Smooth muscle cell (in vitro differentiated cells): ENCODE data around the gene CRMP1. TPM values are rescaled to one million over a fixed set of nuclear protein-coding genes. Genes with fewer than 3 reads are reported as not detected.

Experiments used
- DNase-seq: peaks from one replicate; lab custom pipeline; 2025; ENCODE audit not compliant: unreplicated experiment; lab: John Stamatoyannopoulos, UW
- H2AFZ ChIP-seq: fragments of 200-600 bp; sonication (generic); 2 replicates; pipeline ENCODE4 v1.6.0; 2016; ENCODE audit warnings: antibody characterized with exemption, low read depth, mild to moderate bottlenecking
- H3F3A ChIP-seq: fragments of 200-600 bp; sonication (generic); 2 replicates; pipeline ENCODE4 v1.6.0; 2017; ENCODE audit warnings: antibody characterized with exemption, low read depth
- H3K27ac ChIP-seq: fragments of 200-600 bp; sonication (generic); 2 replicates; pipeline ENCODE4 v1.5.1; 2016; ENCODE audit warnings: low read depth, mild to moderate bottlenecking
- H3K27me3 ChIP-seq: fragments of 200-600 bp; sonication (generic); 2 replicates; pipeline ENCODE4 v1.6.1; 2016; ENCODE audit warnings: low read depth, mild to moderate bottlenecking
- H3K36me3 ChIP-seq: fragments of 200-600 bp; sonication (generic); 2 replicates; pipeline ENCODE4 v1.5.1; 2016; ENCODE audit warnings: low read depth
- H3K4me1 ChIP-seq: fragments of 200-600 bp; sonication (generic); 2 replicates; pipeline ENCODE4 v1.5.1; 2016; ENCODE audit warnings: low read depth
- H3K4me2 ChIP-seq: fragments of 200-600 bp; sonication (generic); 2 replicates; pipeline ENCODE4 v1.6.0; 2016; ENCODE audit warnings: mild to moderate bottlenecking
- H3K4me3 ChIP-seq: fragments of 200-600 bp; sonication (generic); 2 replicates; pipeline ENCODE4 v1.5.1; 2016; ENCODE audit warnings: mild to moderate bottlenecking
- H3K79me2 ChIP-seq: fragments of 200-600 bp; sonication (generic); 2 replicates; pipeline ENCODE4 v1.6.0; 2016; ENCODE audit warnings: low read depth, mild to moderate bottlenecking
- H3K9ac ChIP-seq: fragments of 200-600 bp; sonication (generic); 2 replicates; pipeline ENCODE4 v1.6.0; 2016; ENCODE audit warnings: low read depth
- H3K9me3 ChIP-seq: fragments of 200-600 bp; sonication (generic); replicated peaks from 2 replicates; pipeline ENCODE4 v1.5.1; 2016; ENCODE audit warnings: low read depth
- H4K20me1 ChIP-seq: fragments of 200-600 bp; sonication (generic); 2 replicates; pipeline ENCODE4 v1.6.0; 2016; ENCODE audit warnings: low read depth
- WGBS: methylation state at CpG from one replicate; pipeline ENCODE4 v1.1.7; 2016; ENCODE audit warnings: low lambda C conversion rate; 5-methylcytosine and 5-hydroxymethylcytosine counted together
- microRNA counts: library from miRNA; unstranded; fragments of <30 nt; microRNA quantifications from one replicate; lab custom pipeline; 2016
- microRNA-seq: library from miRNA; unstranded; fragments of <30 nt; microRNA quantifications from one replicate; pipeline ENCODE4, GENCODE V29; 2016; ENCODE audit warnings: borderline number of aligned reads
- polyA plus RNA-seq: library from polyadenylated mRNA; unstranded; fragments of >200 nt; fragmentation: Nextera tagmentation; extraction: Ambion mirVana; gene quantifications from 2 replicates; pipeline ENCODE4 v1.2.1, GENCODE V29; 2016
- small RNA-seq: library from RNA; depleted of rRNA; stranded (forward); fragments of <200 nt; gene quantifications from one replicate; pipeline ENCODE3, GENCODE V24; 2014
- total RNA-seq: library from RNA; depleted of rRNA; stranded (reverse); fragments of >200 nt; gene quantifications from 2 replicates; pipeline ENCODE4 v1.2.3, GENCODE V29; 2014
- TF ChIP-seq, protein P1 (sequence below): fragments of 200-600 bp; sonication (generic); IDR thresholded peaks from 2 replicates; pipeline ENCODE4 v1.5.1; 2017; ENCODE audit warnings: borderline replicate concordance, mild to moderate bottlenecking, antibody characterized with exemption; ENCODE audit not compliant: insufficient read depth, poor library complexity, severe bottlenecking

The CRMP1 gene
- total and polyA plus RNA-seq, 2 experiments from 2014 or later: 12.5 to 18.6 TPM

DNA sequence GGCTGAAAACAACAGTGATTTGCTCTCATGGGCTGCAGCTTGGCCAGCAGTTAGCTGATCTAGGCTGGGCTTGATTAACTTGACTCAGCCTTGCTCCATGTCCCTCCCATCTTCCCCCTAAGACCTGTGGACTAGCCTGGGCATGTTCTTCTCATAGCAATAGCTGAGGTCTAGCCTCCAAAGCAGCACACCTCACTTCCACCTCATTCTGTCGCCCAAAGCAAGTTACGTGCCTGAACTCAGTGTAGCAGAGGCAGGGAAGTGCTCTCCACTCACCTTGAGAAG lies 119.7 kb downstream of the CRMP1 start:
- H3K36me3 ChIP-seq: peaks cover 20% of the 10 kb centered on the region
- H3K9me3 ChIP-seq: peaks cover 17% of the 10 kb centered on the region
- no peaks in the 10 kb centered on the region for H3K4me1 ChIP-seq
- no peak for DNase-seq
- peak overlapping the region; percentile 75 for H3K27ac ChIP-seq
- TF ChIP-seq, protein P1, sequence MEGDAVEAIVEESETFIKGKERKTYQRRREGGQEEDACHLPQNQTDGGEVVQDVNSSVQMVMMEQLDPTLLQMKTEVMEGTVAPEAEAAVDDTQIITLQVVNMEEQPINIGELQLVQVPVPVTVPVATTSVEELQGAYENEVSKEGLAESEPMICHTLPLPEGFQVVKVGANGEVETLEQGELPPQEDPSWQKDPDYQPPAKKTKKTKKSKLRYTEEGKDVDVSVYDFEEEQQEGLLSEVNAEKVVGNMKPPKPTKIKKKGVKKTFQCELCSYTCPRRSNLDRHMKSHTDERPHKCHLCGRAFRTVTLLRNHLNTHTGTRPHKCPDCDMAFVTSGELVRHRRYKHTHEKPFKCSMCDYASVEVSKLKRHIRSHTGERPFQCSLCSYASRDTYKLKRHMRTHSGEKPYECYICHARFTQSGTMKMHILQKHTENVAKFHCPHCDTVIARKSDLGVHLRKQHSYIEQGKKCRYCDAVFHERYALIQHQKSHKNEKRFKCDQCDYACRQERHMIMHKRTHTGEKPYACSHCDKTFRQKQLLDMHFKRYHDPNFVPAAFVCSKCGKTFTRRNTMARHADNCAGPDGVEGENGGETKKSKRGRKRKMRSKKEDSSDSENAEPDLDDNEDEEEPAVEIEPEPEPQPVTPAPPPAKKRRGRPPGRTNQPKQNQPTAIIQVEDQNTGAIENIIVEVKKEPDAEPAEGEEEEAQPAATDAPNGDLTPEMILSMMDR: no peak
- 93% methylated on average over 2 of the region's 2 CpGs for WGBS
- no peak overlapping the region for H3K4me3 ChIP-seq
- H3K79me2 ChIP-seq: peaks cover 6% of the 10 kb centered on the region
- no peak overlapping the region for H3K4me2 ChIP-seq
- no peak overlapping the region for H3K9ac ChIP-seq
- no peaks in the 10 kb centered on the region for H3K27me3 ChIP-seq
- H4K20me1 ChIP-seq: no peaks in the 10 kb centered on the region
- H3F3A ChIP-seq: no peaks in the 10 kb centered on the region
- H2AFZ ChIP-seq: no peak overlapping the region

DNA sequence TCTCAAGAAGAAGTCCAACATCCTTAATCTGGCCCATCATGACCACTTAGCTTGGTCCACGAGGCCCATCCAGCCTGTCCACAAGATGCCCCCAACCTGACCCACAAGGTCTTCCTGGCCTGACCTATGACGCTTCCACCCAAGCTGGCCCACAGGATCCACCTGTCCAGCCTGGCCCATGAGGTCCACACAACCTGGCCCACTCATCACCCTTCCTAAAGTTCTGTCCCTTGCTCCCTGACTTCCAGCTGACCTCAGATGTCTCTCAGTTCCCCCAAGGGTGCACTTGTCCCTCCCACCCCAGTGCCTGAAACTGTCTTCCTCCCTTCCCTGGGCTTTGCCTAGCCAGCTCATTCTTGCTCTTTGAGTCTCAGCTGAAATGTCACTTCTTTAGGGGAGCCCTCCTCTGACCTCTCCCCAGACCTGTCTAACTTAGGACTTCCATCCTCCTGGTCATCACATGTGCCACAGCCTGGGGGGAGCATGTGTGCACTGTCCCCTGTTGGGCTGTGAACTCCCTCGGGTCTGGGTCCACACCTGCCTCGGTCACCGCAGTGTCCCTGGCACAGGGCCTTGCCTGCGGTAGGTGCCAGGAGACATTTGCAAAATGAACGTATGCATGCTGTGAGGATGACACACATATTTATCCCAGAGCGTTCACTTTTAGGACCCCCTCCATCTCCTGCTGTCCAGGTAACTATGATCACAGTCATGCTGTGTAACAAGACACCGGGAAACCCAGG lies 120.2 kb downstream of the CRMP1 start:
- peaks cover 6% of the 10 kb centered on the region for H3K79me2 ChIP-seq
- H3F3A ChIP-seq: no peaks in the 10 kb centered on the region
- no peaks in the 10 kb centered on the region for H3K4me1 ChIP-seq
- 86% methylated on average over 9 of the region's 9 CpGs for WGBS
- no peaks in the 10 kb centered on the region for H3K27me3 ChIP-seq
- TF ChIP-seq, protein P1: no peak
- H3K27ac ChIP-seq: peak overlapping the region; percentile 75
- no peak overlapping the region for H3K4me3 ChIP-seq
- no peaks in the 10 kb centered on the region for H4K20me1 ChIP-seq
- H3K36me3 ChIP-seq: peaks cover 20% of the 10 kb centered on the region
- no peak overlapping the region for H3K4me2 ChIP-seq
- H2AFZ ChIP-seq: no peak overlapping the region
- H3K9ac ChIP-seq: no peak overlapping the region
- DNase-seq: no peak
- peaks cover 17% of the 10 kb centered on the region for H3K9me3 ChIP-seq

MicroRNAs encoded within 50 kb of the gene (microRNA counts, 767-probe panel; counts per million panel counts)
- microRNA hsa-miR-378d (lab: Ali Mortazavi, UCI): 183 counts per million

Small RNAs within 50 kb of the gene (microRNA-seq; reads per million reads assigned to microRNA genes)
- gene MIR378D1: not detected

Small RNAs within 50 kb of the gene (small RNA-seq; reads per million reads assigned to genes)
- gene MIR378D1: not detected

Other genes starting within 250 kb of the CRMP1 start
- 7.9 and 8.5 TPM in 2 replicates for gene EVC2, start 184.5 kb downstream of the CRMP1 start, total RNA-seq
- gene EVC2, start 184.5 kb downstream of the CRMP1 start, polyA plus RNA-seq: 6.2 and 6.9 TPM in 2 replicates
- 11.5 and 15.5 TPM in 2 replicates for gene EVC, start 181.9 kb downstream of the CRMP1 start, total RNA-seq
- 6.7 and 7.5 TPM in 2 replicates for gene EVC, start 181.9 kb downstream of the CRMP1 start, polyA plus RNA-seq
- gene C4orf50, start 125.3 kb upstream of the CRMP1 start, total RNA-seq: 0.04 TPM in 1 of 2 replicates, not detected in the other
- not detected in 2 replicates for gene C4orf50, start 125.3 kb upstream of the CRMP1 start, polyA plus RNA-seq